ENCODE measurements around the gene PWWP2B.
A peak's percentile ranks its signal among the peaks of the same experiment; 100 is the strongest.
"Not testable (repeated sequence)": the region's sequence is repeated elsewhere in the genome, so short reads cannot be mapped to it uniquely, and the experiment has no call there.

The PWWP2B gene

DNA sequence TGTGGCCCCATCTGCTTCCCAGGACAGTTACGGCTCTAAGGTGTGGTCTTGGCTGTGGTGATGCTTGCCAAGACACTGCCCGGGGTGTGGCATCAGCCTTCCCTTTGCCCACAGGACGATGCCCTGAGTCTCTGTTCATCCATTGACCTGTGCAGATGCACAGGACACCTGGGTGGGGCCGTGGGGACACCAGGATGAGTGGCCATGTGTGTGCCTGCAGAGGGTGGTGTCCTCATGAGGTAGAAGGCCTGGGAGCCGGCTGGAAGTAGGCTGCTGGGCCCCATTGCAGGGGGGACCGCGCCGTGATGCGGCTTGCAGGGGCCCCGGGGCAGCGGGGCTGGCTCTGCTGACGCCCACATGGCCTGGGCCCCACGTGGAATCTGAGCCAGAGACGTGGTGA, 22.4 kb upstream of the PWWP2B start:
- no peak for DNase-seq (ENCODE audit: low read depth)
- H3K4me3 ChIP-seq (ENCODE audit: low read length) = no peak overlapping the region
- TF ChIP-seq, protein P1, sequence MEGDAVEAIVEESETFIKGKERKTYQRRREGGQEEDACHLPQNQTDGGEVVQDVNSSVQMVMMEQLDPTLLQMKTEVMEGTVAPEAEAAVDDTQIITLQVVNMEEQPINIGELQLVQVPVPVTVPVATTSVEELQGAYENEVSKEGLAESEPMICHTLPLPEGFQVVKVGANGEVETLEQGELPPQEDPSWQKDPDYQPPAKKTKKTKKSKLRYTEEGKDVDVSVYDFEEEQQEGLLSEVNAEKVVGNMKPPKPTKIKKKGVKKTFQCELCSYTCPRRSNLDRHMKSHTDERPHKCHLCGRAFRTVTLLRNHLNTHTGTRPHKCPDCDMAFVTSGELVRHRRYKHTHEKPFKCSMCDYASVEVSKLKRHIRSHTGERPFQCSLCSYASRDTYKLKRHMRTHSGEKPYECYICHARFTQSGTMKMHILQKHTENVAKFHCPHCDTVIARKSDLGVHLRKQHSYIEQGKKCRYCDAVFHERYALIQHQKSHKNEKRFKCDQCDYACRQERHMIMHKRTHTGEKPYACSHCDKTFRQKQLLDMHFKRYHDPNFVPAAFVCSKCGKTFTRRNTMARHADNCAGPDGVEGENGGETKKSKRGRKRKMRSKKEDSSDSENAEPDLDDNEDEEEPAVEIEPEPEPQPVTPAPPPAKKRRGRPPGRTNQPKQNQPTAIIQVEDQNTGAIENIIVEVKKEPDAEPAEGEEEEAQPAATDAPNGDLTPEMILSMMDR (conservative IDR thresholded peaks at IDR 0.05; ENCODE audit: low read depth, low read length) = no peak

DNA sequence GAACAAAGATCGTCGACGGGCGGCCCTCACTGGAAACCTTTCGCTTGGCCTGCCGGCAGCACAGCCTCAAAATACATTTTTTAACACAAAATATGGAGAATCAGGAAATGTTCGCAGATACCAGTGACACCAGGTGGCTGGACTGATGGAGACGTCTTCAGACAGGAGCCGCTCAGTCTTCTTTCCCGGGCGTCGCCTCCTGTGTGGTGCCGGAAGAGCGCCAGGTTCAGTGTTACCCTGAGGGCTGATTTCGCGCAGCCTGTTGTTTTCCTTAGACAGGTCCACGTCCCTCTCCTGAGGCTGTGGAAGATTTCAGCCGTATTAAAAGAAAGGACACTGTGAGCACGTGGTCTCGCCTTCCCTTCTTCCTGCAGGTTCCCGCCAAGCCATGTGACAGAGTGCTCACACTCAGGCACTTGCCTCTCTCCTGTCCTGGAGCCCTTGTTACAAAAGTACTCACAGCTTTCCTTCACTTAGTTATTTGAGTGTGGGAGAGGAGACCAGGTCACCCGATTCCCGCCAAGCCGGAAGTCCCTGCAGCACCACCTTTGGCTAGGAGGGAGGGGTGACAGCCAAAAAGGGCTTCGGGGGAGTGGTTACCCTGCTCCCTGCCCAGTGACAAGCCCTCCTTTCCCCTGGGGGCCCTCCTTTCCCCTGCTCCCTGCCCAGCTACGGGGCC, 21.7 kb upstream of the PWWP2B start:
- H3K4me3 ChIP-seq (ENCODE audit: low read length) = no peak overlapping the region
- TF ChIP-seq, protein P1 (conservative IDR thresholded peaks at IDR 0.05; ENCODE audit: low read depth, low read length) = no peak
- no peak for DNase-seq (ENCODE audit: low read depth)

DNA sequence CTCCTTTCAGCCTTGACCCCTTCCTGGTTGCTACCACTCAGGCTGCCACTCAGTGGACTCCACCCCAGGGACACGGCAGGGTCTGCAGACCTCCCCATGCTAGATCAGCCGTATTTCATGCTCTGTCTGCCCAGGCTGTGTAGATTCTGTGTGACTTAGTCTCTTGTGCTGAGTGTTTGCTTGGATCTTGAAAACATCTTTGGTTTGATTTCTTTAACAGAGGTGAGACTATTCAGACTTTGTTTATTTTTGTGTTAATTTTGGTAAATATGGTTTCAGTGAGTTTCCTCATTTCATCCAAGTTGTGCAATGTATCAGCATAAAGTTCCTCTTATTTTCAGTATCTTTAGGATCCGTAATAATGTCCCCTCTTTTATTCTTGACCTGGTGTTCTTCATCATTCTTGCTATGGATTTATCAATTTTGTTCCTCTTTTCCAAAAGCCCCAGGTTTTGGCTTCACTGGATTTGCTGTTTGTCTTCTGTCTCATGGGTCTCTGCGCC, 21.2 kb upstream of the PWWP2B start:
- no peak overlapping the region for H3K4me3 ChIP-seq (ENCODE audit: low read length)
- TF ChIP-seq, protein P1 (conservative IDR thresholded peaks at IDR 0.05; ENCODE audit: low read depth, low read length) = no peak
- DNase-seq (ENCODE audit: low read depth) = no peak

DNA sequence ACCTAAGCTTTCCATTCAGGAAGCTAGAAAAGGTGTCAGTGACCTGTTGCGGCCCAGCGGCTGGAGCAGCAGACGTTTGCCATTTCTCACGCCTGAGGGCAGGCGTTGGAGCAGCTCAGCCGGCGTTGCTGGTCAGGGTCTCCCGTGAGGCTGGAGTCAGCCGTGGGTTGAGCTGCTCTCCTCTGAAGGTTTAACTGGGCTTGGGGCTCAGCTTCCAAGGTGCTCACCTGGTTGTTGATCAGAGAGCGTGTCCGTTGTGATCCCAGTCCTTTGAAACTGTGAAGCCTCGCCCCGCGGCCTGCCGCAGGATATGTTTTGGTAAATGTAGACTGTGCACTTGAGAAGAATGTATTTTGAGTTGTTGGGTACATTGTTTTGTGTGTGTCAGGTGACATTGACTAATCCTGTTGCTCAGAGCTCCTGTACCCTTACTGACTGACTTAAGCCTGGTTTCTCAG, 20.6 kb upstream of the PWWP2B start:
- peak; percentile 68 for DNase-seq (ENCODE audit: low read depth)
- no peak overlapping the region for H3K4me3 ChIP-seq (ENCODE audit: low read length)
- TF ChIP-seq, protein P1 (conservative IDR thresholded peaks at IDR 0.05; ENCODE audit: low read depth, low read length) = no peak

DNA sequence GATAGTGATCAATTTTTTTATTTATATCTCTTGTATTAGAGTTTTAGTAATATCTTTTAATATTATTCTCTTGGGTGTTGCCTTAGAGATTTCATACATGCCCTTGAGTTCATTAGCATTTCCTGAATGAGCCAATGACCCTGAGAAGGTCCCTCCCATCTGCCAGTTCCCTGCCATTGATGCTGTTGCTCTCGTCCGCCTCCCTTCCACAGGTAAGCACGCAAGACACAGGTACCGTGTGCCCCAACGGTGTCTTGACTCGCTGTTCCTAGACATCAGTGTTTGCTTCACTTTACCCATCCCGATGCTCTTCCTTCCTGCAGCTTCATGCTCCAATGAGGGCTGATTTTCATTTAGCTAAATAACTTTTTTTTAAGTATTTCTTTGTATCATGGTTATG, 19.7 kb upstream of the PWWP2B start:
- TF ChIP-seq, protein P1 (conservative IDR thresholded peaks at IDR 0.05; ENCODE audit: low read depth, low read length) = no peak
- no peak overlapping the region for H3K4me3 ChIP-seq (ENCODE audit: low read length)
- DNase-seq (ENCODE audit: low read depth) = no peak

DNA sequence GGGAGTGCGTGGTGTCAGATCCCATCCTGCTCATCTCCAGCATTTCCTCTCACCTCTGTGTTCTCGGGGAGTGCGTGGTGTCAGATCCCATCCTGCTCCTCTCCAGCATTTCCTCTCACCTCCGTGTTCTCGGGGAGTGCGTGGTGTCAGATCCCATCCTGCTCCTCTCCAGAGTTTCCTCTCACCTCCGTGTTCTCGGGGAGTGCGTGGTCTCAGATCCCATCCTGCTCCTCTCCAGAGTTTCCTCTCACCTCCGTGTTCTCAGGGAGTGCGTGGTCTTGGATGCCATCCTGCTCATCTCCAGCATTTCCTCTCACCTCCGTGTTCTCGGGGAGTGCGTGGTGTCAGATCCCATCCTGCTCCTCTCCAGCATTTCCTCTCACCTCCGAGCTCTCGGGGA, 18.0 kb upstream of the PWWP2B start:
- not testable (repeated sequence) for DNase-seq (ENCODE audit: low read depth); H3K4me3 ChIP-seq (ENCODE audit: low read length)

DNA sequence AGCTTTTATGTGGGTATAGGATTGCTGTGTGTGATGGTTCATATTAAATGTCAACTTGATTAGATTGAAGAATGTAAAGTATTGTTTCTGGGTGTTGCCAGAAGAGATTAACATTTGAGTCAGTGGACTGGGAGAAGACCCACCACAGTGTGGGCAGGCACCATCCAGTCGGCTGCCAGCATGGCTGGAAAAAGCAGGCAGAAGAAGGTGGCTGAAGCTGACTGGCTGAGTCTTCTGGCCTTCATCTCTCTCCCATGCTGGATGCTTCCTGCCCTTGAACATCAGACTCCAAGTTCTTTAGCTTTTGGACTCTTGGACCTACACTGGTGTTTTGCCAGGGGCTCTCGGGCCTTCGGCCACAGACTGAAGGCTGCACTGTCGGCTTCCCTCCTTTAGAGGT, 16.0 kb upstream of the PWWP2B start:
- H3K4me3 ChIP-seq (ENCODE audit: low read length); DNase-seq (ENCODE audit: low read depth): not testable (repeated sequence)

DNA sequence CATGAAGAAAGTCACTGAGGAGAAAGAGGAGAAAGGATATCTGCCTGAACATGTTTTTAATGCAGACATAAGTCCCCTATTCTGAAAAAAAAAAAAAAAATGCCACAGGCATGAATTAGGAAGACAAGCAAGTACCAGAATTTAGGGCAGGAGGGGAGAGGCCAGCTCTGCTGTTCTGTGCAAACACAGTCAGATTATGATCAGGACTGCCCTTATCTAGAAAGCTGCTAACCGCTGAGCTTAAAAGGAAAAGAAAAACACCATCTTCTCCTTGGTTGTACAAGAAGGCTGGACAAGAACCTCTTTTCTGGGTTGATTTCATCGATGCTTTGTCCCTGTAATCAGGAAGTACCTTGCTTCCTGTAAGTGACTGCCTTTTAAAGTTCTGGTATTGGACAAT, 15.3 kb upstream of the PWWP2B start:
- TF ChIP-seq, protein P1 (conservative IDR thresholded peaks at IDR 0.05; ENCODE audit: low read depth, low read length) = no peak
- no peak for DNase-seq (ENCODE audit: low read depth)
- H3K4me3 ChIP-seq (ENCODE audit: low read length) = no peak overlapping the region
